Activated CD8-positive, alpha-beta memory T cell treated with anti-CD3 and anti-CD28 coated beads, Interleukin-2, amount 50 U/mL, for 4 hours (primary cell): ENCODE results near the gene MSL3B.

Experiments used
- DNase-seq: peaks from one replicate; pipeline ENCODE4 v3.0.0-alpha.2; 2020

MSL3B gene

GRCh38 chr2:233816334-233816733 is 51.9 kb downstream of the MSL3B start:
- no peak for DNase-seq

GRCh38 chr2:233815861-233816260 is 52.3 kb downstream of the MSL3B start:
- DNase-seq = no peak
